Testis (tissue), 3 donors: Measurements from ENCODE around the gene KCNG2. TPM values are rescaled to one million over a fixed set of nuclear protein-coding genes. Genes with fewer than 3 reads are reported as not detected.

Source experiments
- DNase-seq: peaks from one replicate; pipeline ENCODE4 v3.0.0-alpha.2; 2019
- H3K27ac ChIP-seq, 2 donors: fragments of 200-600 bp; sonication (generic); one replicate each; pipeline ENCODE4 v1.5.1; 2019
- H3K27me3 ChIP-seq: fragments of 200-600 bp; sonication (generic); one replicate; pipeline ENCODE4 v1.5.1; 2019
- H3K36me3 ChIP-seq: fragments of 200-600 bp; sonication (generic); one replicate; pipeline ENCODE4 v1.5.1; 2017; ENCODE audit warnings: low read depth; ENCODE audit errors: missing control alignments
- H3K4me1 ChIP-seq: fragments of 200-600 bp; sonication (generic); one replicate; pipeline ENCODE4 v1.5.1; 2019
- H3K4me3 ChIP-seq, 2 donors: fragments of 200-600 bp; sonication (generic); one replicate each; pipeline ENCODE4 v1.5.1; 2017 to 2019
- H3K9me3 ChIP-seq: fragments of 200-600 bp; sonication (generic); one replicate; pipeline ENCODE4 v1.5.1; 2017
- CTCF ChIP-seq, 3 experiments: fragments of 450-650 bp in 2 of 3; fragments of 200-600 bp in 1 of 3; sonication (generic) in 1 of 3; IDR thresholded peaks; one replicate each; pipeline ENCODE4 v1.5.1; 2016 to 2019; ENCODE audit warnings: antibody characterized with exemption in 3 of 3, mild to moderate bottlenecking in 2 of 3, moderate library complexity in 1 of 3
- POLR2A ChIP-seq: fragments of 450-650 bp; IDR thresholded peaks from one replicate; pipeline ENCODE4 v1.6.1; 2017; ENCODE audit warnings: antibody characterized with exemption, mild to moderate bottlenecking, moderate library complexity
- WGBS, 2 donors: methylation state at CpG; one replicate each; pipeline ENCODE4 v1.1.5; 2018; 5-methylcytosine and 5-hydroxymethylcytosine counted together
- intact Hi-C: fragments of 100-400 bp; cut with DNase I; formaldehyde crosslinking; loops from one replicate; pipeline ENCODE4 v1.15.1; 2023; ENCODE audit warnings: low total_unique reads
- polyA plus RNA-seq: library from polyadenylated mRNA; stranded (reverse); fragments of 350-450 nt; fragmentation: Illumina TruSeq; extraction: RNeasy Lipid Tissue Mini Kit (QIAGEN cat#74804); gene quantifications from one replicate; pipeline ENCODE4 v1.2.3, GENCODE V29; 2014; ENCODE audit warnings: low read depth, low replicate concordance; ENCODE audit not compliant: insufficient read depth
- total RNA-seq, 2 donors: library from RNA; depleted of rRNA; stranded (reverse); fragments of >200 nt; gene quantifications; one replicate each; pipeline ENCODE4 v1.2.3, GENCODE V29; 2016

The KCNG2 gene
- total and polyA plus RNA-seq, 3 donors from 2014 or later: 0.50 to 7.6 (median 7.2) TPM

DNA sequence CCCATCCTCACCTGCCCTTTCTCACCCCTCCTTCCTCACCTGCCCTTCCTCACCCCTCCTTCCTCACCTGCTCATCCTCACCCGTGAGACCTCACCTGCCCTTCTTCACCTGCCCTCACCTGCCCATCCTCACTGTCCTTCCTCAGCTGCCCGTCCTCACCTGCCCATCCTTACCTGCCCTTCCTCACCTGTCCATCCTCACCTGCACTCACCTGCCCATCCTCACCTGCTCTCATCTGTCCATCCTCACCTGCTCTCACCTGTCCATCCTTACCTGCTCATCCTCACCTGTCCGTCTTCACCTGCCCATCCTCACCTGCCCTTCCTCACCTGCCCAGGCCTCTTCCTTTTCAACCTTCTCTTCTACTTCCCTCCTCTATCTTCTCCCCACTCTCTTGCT is 34.4 kb downstream of the KCNG2 start:
- no peak for DNase-seq

GRCh38 chr18:79834834-79835233 is 37.1 kb downstream of the KCNG2 start:
- WGBS, 2 donors: 76 to 77% methylated on average over 5 to 6 of the region's 6 CpGs
- Histone ChIP-seq H3K36me3 (no peaks in the 10 kb centered on the region), H3K4me3 (no peak overlapping the region)

More for the DNA sequence above, 34.4 kb downstream of the KCNG2 start:
- H3K36me3 ChIP-seq: no peaks in the 10 kb centered on the region
- H3K27ac ChIP-seq: no peak overlapping the region
- H3K27me3 ChIP-seq: no peaks in the 10 kb centered on the region
- H3K4me3 ChIP-seq: no peak overlapping the region
- 85 to 87% methylated on average over 3 of the region's 3 CpGs for WGBS, 2 donors
- intact Hi-C loops: no loop called here
- no peaks in the 10 kb centered on the region for H3K9me3 ChIP-seq
- TF ChIP-seq CTCF (IDR thresholded peaks at IDR 0.05): no peak
- no peak for TF ChIP-seq POLR2A
- H3K4me1 ChIP-seq: no peaks in the 10 kb centered on the region

GRCh38 chr18:79841936-79842335 is 44.2 kb downstream of the KCNG2 start:
- no peak for DNase-seq
- H3K36me3 ChIP-seq: no peaks in the 10 kb centered on the region
- H3K4me1 ChIP-seq: no peaks in the 10 kb centered on the region
- intact Hi-C loops: no loop called here
- no peak overlapping the region for H3K27ac ChIP-seq
- TF ChIP-seq POLR2A: no peak
- TF ChIP-seq CTCF (IDR thresholded peaks at IDR 0.05): no peak
- H3K4me3 ChIP-seq: no peak overlapping the region
- WGBS, 2 donors: 89 to 97% methylated on average over 2 to 4 of the region's 4 CpGs
- no peaks in the 10 kb centered on the region for H3K27me3 ChIP-seq
- no peaks in the 10 kb centered on the region for H3K9me3 ChIP-seq

More at GRCh38 chr18:79834834-79835233, 37.1 kb downstream of the KCNG2 start:
- DNase-seq: no peak
- Histone ChIP-seq H3K27me3 (no peaks in the 10 kb centered on the region), H3K4me1 (no peaks in the 10 kb centered on the region), H3K9me3 (no peaks in the 10 kb centered on the region), H3K27ac (no peak overlapping the region)
- TF ChIP-seq CTCF (IDR thresholded peaks at IDR 0.05): no peak
- TF ChIP-seq POLR2A: no peak
- intact Hi-C loops: no loop called here

DNA sequence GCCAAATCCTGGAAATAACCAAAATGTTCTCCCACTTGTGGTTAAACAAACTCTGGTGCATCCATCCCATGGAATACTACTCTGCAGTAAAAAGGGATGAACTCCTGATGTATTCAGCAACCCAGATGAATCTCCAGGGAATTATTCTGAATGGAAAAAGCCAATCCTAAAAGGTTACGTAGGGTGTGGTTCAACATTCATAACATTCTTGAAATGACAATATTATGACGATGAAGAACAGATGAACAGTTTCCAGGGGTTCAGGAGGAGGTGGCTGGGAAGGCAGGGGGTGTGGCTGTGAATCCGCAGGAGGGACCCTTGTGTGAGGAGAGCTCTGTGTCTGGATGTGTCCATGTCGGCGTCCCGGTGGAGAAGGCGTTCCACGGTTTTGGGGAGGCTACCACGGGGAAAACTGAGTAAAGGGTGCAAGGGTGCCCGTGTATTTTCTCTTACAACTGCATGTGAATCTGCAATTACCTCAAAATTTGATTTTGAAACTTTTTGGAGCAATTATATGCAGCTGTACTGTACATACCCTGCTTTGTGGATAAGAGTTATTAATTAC is 47.3 kb downstream of the KCNG2 start:
- Histone ChIP-seq H3K36me3 (no peaks in the 10 kb centered on the region), H3K4me3 (no peak overlapping the region), H3K27me3 (no peaks in the 10 kb centered on the region), H3K27ac (no peak overlapping the region), H3K4me1 (no peaks in the 10 kb centered on the region), H3K9me3 (no peaks in the 10 kb centered on the region)
- intact Hi-C loops: no loop called here
- 87 to 95% methylated on average over 10 of the region's 10 CpGs for WGBS, 2 donors
- no peak for DNase-seq
- no peak for TF ChIP-seq POLR2A
- no peak for TF ChIP-seq CTCF (IDR thresholded peaks at IDR 0.05)

GRCh38 chr18:79846936-79847557 is 49.3 kb downstream of the KCNG2 start:
- no peaks in the 10 kb centered on the region for H3K9me3 ChIP-seq
- WGBS, 2 donors: 77 to 85% methylated on average over 12 to 17 of the region's 17 CpGs
- DNase-seq: peak; percentile 13
- H3K27ac ChIP-seq: no peak overlapping the region
- no peaks in the 10 kb centered on the region for H3K27me3 ChIP-seq
- intact Hi-C loops: no loop called here
- no peak overlapping the region for H3K4me3 ChIP-seq
- TF ChIP-seq CTCF (IDR thresholded peaks at IDR 0.05) (no peak), POLR2A (no peak)
- H3K36me3 ChIP-seq: no peaks in the 10 kb centered on the region
- no peaks in the 10 kb centered on the region for H3K4me1 ChIP-seq
